Testis (tissue), 2 donors: ENCODE measurements around the gene COX7B2.

Source experiments
- CTCF ChIP-seq, 3 experiments: fragments of 450-650 bp in 2 of 3; fragments of 200-600 bp in 1 of 3; sonication (generic) in 1 of 3; IDR thresholded peaks; one replicate each; pipeline ENCODE4 v1.5.1; 2016 to 2019; ENCODE audit warnings: antibody characterized with exemption in 3 of 3, mild to moderate bottlenecking in 2 of 3, moderate library complexity in 1 of 3
- POLR2A ChIP-seq: fragments of 450-650 bp; IDR thresholded peaks from one replicate; pipeline ENCODE4 v1.6.1; 2017; ENCODE audit warnings: antibody characterized with exemption, mild to moderate bottlenecking, moderate library complexity

- TF ChIP-seq CTCF (IDR thresholded peaks at IDR 0.05) (no peak), POLR2A (no peak)
Measured at GRCh38 chr4:46909078-46909477, at the start of gene COX7B2.
